Urinary bladder (tissue), 4 donors: ENCODE data around the gene TEPSIN. TPM values are rescaled to one million over a fixed set of nuclear protein-coding genes. Genes with fewer than 3 reads are reported as not detected.

Source experiments
- DNase-seq: peaks from one replicate; pipeline ENCODE4 v3.0.0-alpha.2; 2015; ENCODE audit errors: extremely low spot score
- H3K27ac ChIP-seq: one replicate; pipeline ENCODE4 v1.5.1; 2013; ENCODE audit warnings: low read depth, mild to moderate bottlenecking, moderate library complexity
- H3K36me3 ChIP-seq: one replicate; pipeline ENCODE4 v1.6.1; 2013; ENCODE audit warnings: mild to moderate bottlenecking, moderate library complexity; ENCODE audit not compliant: insufficient read depth
- H3K4me1 ChIP-seq: one replicate; pipeline ENCODE4 v1.6.1; 2013; ENCODE audit warnings: mild to moderate bottlenecking, moderate library complexity; ENCODE audit not compliant: insufficient read depth
- H3K4me3 ChIP-seq: one replicate; pipeline ENCODE4 v1.5.1; 2013; ENCODE audit warnings: low read depth, low read length
- WGBS: extraction: QIAGEN DNeasy Blood & Tissue Kit; methylation state at CpG from one replicate; pipeline ENCODE4 v1.1.7; 2013; 5-methylcytosine and 5-hydroxymethylcytosine counted together
- polyA plus RNA-seq: library from polyadenylated mRNA; stranded (reverse); fragments of 200-250 nt; gene quantifications from one replicate; pipeline ENCODE4 v1.2.3, GENCODE V29; 2013
- total RNA-seq: library from RNA; depleted of rRNA; stranded (reverse); fragments of >200 nt; gene quantifications from one replicate; pipeline ENCODE4 v1.2.3, GENCODE V29; 2014
- donor health status: healthy with polysubstance abuse.
- donor health status: healthy.

The TEPSIN gene
- total and polyA plus RNA-seq, 2 donors = 12.3 to 36.6 TPM

GRCh38 chr17:81242421-81243332 lies 3.8 kb upstream of the TEPSIN start:
- Histone ChIP-seq H3K36me3 (no peaks in the 10 kb centered on the region), H3K27ac (no peak overlapping the region), H3K4me3 (no peak overlapping the region), H3K4me1 (no peaks in the 10 kb centered on the region)
- 73% methylated on average over 32 of the region's 33 CpGs for WGBS
- no peak for DNase-seq

GRCh38 chr17:81241648-81242420 lies 3.0 kb upstream of the TEPSIN start:
- 46% methylated on average over 26 of the region's 26 CpGs for WGBS
- H3K4me3 ChIP-seq = no peak overlapping the region
- no peak overlapping the region for H3K27ac ChIP-seq
- H3K36me3 ChIP-seq = no peaks in the 10 kb centered on the region
- no peaks in the 10 kb centered on the region for H3K4me1 ChIP-seq
- no peak for DNase-seq

- no peaks in the 10 kb centered on the region for H3K4me1 ChIP-seq
- no peak for DNase-seq
- 89% methylated on average over 10 of the region's 10 CpGs for WGBS
- H3K4me3 ChIP-seq = no peak overlapping the region
- no peaks in the 10 kb centered on the region for H3K36me3 ChIP-seq
- no peak overlapping the region for H3K27ac ChIP-seq
Observed at GRCh38 chr17:81241203-81241602, 2.3 kb upstream of the TEPSIN start.

GRCh38 chr17:81240761-81241160 lies 1.9 kb upstream of the TEPSIN start:
- no peak overlapping the region for H3K4me3 ChIP-seq
- H3K36me3 ChIP-seq = no peaks in the 10 kb centered on the region
- 76% methylated on average over 8 of the region's 8 CpGs for WGBS
- no peak overlapping the region for H3K27ac ChIP-seq
- DNase-seq = no peak
- H3K4me1 ChIP-seq = no peaks in the 10 kb centered on the region

- Histone ChIP-seq H3K4me3 (peak overlapping the region; percentile 90), H3K36me3 (no peaks in the 10 kb centered on the region), H3K4me1 (no peaks in the 10 kb centered on the region), H3K27ac (no peak overlapping the region)
- DNase-seq = no peak
- WGBS = 16% methylated on average over 37 of the region's 37 CpGs
Observed at GRCh38 chr17:81239714-81240555, 1.1 kb upstream of the TEPSIN start.

- no peaks in the 10 kb centered on the region for H3K4me1 ChIP-seq
- under 1% methylated on average over 26 of the region's 26 CpGs for WGBS
- H3K36me3 ChIP-seq = no peaks in the 10 kb centered on the region
- no peak overlapping the region for H3K27ac ChIP-seq
- DNase-seq = no peak
- H3K4me3 ChIP-seq = peak overlapping the region; percentile 91
Observed at GRCh38 chr17:81238490-81238814, 403 bp downstream of the TEPSIN start.

GRCh38 chr17:81237591-81238489 lies 1.0 kb downstream of the TEPSIN start:
- no peak for DNase-seq
- WGBS = 57% methylated on average over 36 of the region's 36 CpGs
- Histone ChIP-seq H3K4me3 (peak overlapping the region; percentile 91), H3K4me1 (no peaks in the 10 kb centered on the region), H3K36me3 (peaks cover under 1% of the 10 kb centered on the region), H3K27ac (no peak overlapping the region)

GRCh38 chr17:81236784-81237183 lies 2.1 kb downstream of the TEPSIN start:
- Histone ChIP-seq H3K27ac (no peak overlapping the region), H3K4me3 (no peak overlapping the region), H3K36me3 (peaks cover 4% of the 10 kb centered on the region), H3K4me1 (no peaks in the 10 kb centered on the region)
- WGBS = 93% methylated on average over 21 of the region's 21 CpGs
- DNase-seq = no peak

- Histone ChIP-seq H3K27ac (no peak overlapping the region), H3K36me3 (peaks cover 4% of the 10 kb centered on the region), H3K4me1 (no peaks in the 10 kb centered on the region), H3K4me3 (no peak overlapping the region)
- no peak for DNase-seq
- 91% methylated on average over 32 of the region's 32 CpGs for WGBS
Observed at GRCh38 chr17:81235822-81236740, 2.8 kb downstream of the TEPSIN start.

- Histone ChIP-seq H3K36me3 (peaks cover 6% of the 10 kb centered on the region), H3K4me3 (no peak overlapping the region), H3K27ac (no peak overlapping the region), H3K4me1 (no peaks in the 10 kb centered on the region)
- WGBS = 75% methylated on average over 26 of the region's 26 CpGs
- DNase-seq = no peak
Observed at GRCh38 chr17:81234940-81235821, 3.7 kb downstream of the TEPSIN start.

GRCh38 chr17:81234506-81234855 lies 4.4 kb downstream of the TEPSIN start:
- no peak overlapping the region for H3K27ac ChIP-seq
- no peak overlapping the region for H3K4me3 ChIP-seq
- DNase-seq = no peak
- H3K4me1 ChIP-seq = no peaks in the 10 kb centered on the region
- whole genome bisulfite sequencing = 82% methylated on average over 13 of the region's 13 CpGs
- peaks cover 6% of the 10 kb centered on the region for H3K36me3 ChIP-seq
